H1 (cell line): ENCODE results near the gene ZSWIM4. TPM values are rescaled to one million over a fixed set of nuclear protein-coding genes. Genes with fewer than 3 reads are reported as not detected.

Source experiments
- CTCF ChIA-PET: fragments of 300-600 bp; sonication (Branson Sonifier 250); formaldehyde crosslinking; loops from one replicate; lab custom pipeline; 2021; ENCODE audit not compliant: partially characterized antibody; lab: Charles Lee
- POLR2A ChIA-PET: fragments of 300-600 bp; sonication (Branson Sonifier 250); formaldehyde crosslinking; loops from one replicate; lab custom pipeline; 2021; ENCODE audit warnings: inconsistent platforms; ENCODE audit not compliant: partially characterized antibody; lab: Charles Lee
- DNase-seq, 2 experiments: peaks; one replicate each; pipeline versions ENCODE4 v3.0.0 to v3.0.0-alpha.2; 2010 to 2022; ENCODE audit warnings: low spot score in 2 of 2, low read depth in 1 of 2, mixed read lengths in 1 of 2
- FAIRE-seq: peaks from 2 replicates; lab custom pipeline; 2011; peaks lifted over from hg19 to GRCh38; lab: Jason Lieb, UNC
- H2AFZ ChIP-seq: 2 replicates; pipeline ENCODE4 v1.8.1; 2012; ENCODE audit warnings: low read length, inconsistent platforms
- H2AK5ac ChIP-seq: 2 replicates; pipeline ENCODE4 v1.6.1; 2013; ENCODE audit warnings: low read depth, low read length
- H2BK120ac ChIP-seq: replicated peaks from 2 replicates; pipeline ENCODE3; 2013; ENCODE audit warnings: low read depth, low read length, inconsistent platforms
- H2BK12ac ChIP-seq: 2 replicates; pipeline ENCODE4 v1.6.1; 2013; ENCODE audit warnings: low read depth, low read length
- H2BK15ac ChIP-seq: 2 replicates; pipeline ENCODE4 v1.6.1; 2013; ENCODE audit warnings: low read length
- H2BK20ac ChIP-seq: 2 replicates; pipeline ENCODE4 v1.6.1; 2013; ENCODE audit warnings: low read length
- H2BK5ac ChIP-seq: 2 replicates; pipeline ENCODE4 v1.6.1; 2013; ENCODE audit warnings: low read depth, low read length
- H3K14ac ChIP-seq: 2 replicates; pipeline ENCODE4 v1.6.1; 2013; ENCODE audit warnings: inconsistent platforms; ENCODE audit not compliant: insufficient read length
- H3K18ac ChIP-seq: 2 replicates; pipeline ENCODE4 v1.6.1; 2013; ENCODE audit warnings: low read length; ENCODE audit errors: extremely low read depth
- H3K23ac ChIP-seq: 2 replicates; pipeline ENCODE4 v1.6.1; 2013; ENCODE audit warnings: inconsistent platforms; ENCODE audit not compliant: insufficient read length
- H3K23me2 ChIP-seq: 2 replicates; pipeline ENCODE4 v1.6.1; 2013; ENCODE audit warnings: low read depth, low read length
- H3K27ac ChIP-seq: 2 replicates; pipeline ENCODE4 v1.6.1; 2011; ENCODE audit warnings: low read depth, low read length, inconsistent platforms
- H3K27me3 ChIP-seq, 4 experiments: replicated peaks in 1 of 4; 1 replicate in 1 of 4; 2 replicates in 3 of 4; pipeline versions ENCODE4 v1.6.1 to v1.8.1; 2011 to 2013; ENCODE audit warnings: low read length in 3 of 4, mild to moderate bottlenecking in 3 of 4, inconsistent platforms in 2 of 4, mixed read lengths in 2 of 4, moderate library complexity in 1 of 4; ENCODE audit not compliant: control insufficient read depth in 3 of 4, insufficient read depth in 3 of 4; ENCODE audit errors: extremely low read depth in 1 of 4
- H3K36me3 ChIP-seq, 4 experiments: 2 replicates each; pipeline versions ENCODE4 v1.6.1 to v1.8.1; 2011 to 2013; ENCODE audit warnings: mild to moderate bottlenecking in 4 of 4, low read length in 3 of 4, moderate library complexity in 2 of 4, control low read depth in 1 of 4, inconsistent platforms in 1 of 4; ENCODE audit not compliant: insufficient read depth in 4 of 4, control insufficient read depth in 2 of 4
- H3K4ac ChIP-seq: replicated peaks from 2 replicates; pipeline ENCODE3; 2013; ENCODE audit warnings: low read length, low read depth, mixed read lengths, inconsistent platforms; ENCODE audit not compliant: insufficient read length
- H3K4me1 ChIP-seq, 4 experiments: replicated peaks in 1 of 4; 1 replicate in 1 of 4; 2 replicates in 3 of 4; pipeline versions ENCODE4 v1.6.1 to v1.8.1; 2011 to 2013; ENCODE audit warnings: low read length in 3 of 4, inconsistent platforms in 2 of 4, mixed read lengths in 1 of 4; ENCODE audit not compliant: insufficient read depth in 4 of 4, control insufficient read depth in 3 of 4
- H3K4me2 ChIP-seq, 2 experiments: 2 replicates each; pipeline versions ENCODE4 v1.6.1 to v1.8.1; 2011 to 2013; ENCODE audit warnings: low read depth in 2 of 2, low read length in 2 of 2, control low read depth in 1 of 2, inconsistent platforms in 1 of 2, mild to moderate bottlenecking in 1 of 2; ENCODE audit not compliant: insufficient read depth in 1 of 2
- H3K4me3 ChIP-seq, 4 experiments: fragments of 200-600, 300-600 bp in 1 of 4; sonication (generic), shearing (Covaris generic), sonication (Bioruptor Twin) in 1 of 4; 2 replicates each; pipeline versions ENCODE4 v1.5.1 to v1.8.1; 2011 to 2016; ENCODE audit warnings: low read length in 4 of 4, low read depth in 3 of 4, control low read depth in 2 of 4, inconsistent platforms in 2 of 4, mild to moderate bottlenecking in 2 of 4, mixed read lengths in 1 of 4, moderate library complexity in 1 of 4; ENCODE audit not compliant: insufficient read depth in 2 of 4; ENCODE audit errors: extremely low read depth in 1 of 4
- H3K56ac ChIP-seq: replicated peaks from 2 replicates; pipeline ENCODE3; 2013; ENCODE audit warnings: low read depth, mild to moderate bottlenecking, mixed read lengths, low read length, inconsistent platforms; ENCODE audit not compliant: insufficient read length
- H3K79me1 ChIP-seq: 2 replicates; pipeline ENCODE4 v1.6.1; 2013; ENCODE audit warnings: low read depth, low read length, control low read depth
- H3K79me2 ChIP-seq, 2 experiments: 2 replicates each; pipeline versions ENCODE4 v1.6.1 to v1.8.1; 2012 to 2013; ENCODE audit warnings: low read length in 2 of 2, mild to moderate bottlenecking in 2 of 2, inconsistent platforms in 1 of 2; ENCODE audit not compliant: insufficient read depth in 2 of 2, control insufficient read depth in 1 of 2
- H3K9ac ChIP-seq, 4 experiments: replicated peaks in 1 of 4; 1 replicate in 1 of 4; 2 replicates in 3 of 4; pipeline versions ENCODE4 v1.6.1 to v1.8.1; 2011 to 2013; ENCODE audit warnings: low read depth in 3 of 4, low read length in 3 of 4, control low read depth in 2 of 4, mild to moderate bottlenecking in 2 of 4, moderate library complexity in 2 of 4, inconsistent platforms in 1 of 4; ENCODE audit errors: extremely low read depth in 1 of 4
- H3K9me3 ChIP-seq, 2 experiments: 2 replicates each; pipeline versions ENCODE4 v1.6.1 to v1.8.1; 2012 to 2013; ENCODE audit warnings: mild to moderate bottlenecking in 2 of 2, moderate library complexity in 2 of 2, control low read depth in 1 of 2, inconsistent platforms in 1 of 2, low read depth in 1 of 2, low read length in 1 of 2, mixed read lengths in 1 of 2; ENCODE audit not compliant: insufficient read depth in 2 of 2
- H4K20me1 ChIP-seq, 2 experiments: replicated peaks in 1 of 2; 2 replicates each; pipeline versions ENCODE3 to v1.8.1; 2011 to 2013; ENCODE audit warnings: inconsistent platforms in 2 of 2, low read length in 2 of 2, mild to moderate bottlenecking in 1 of 2; ENCODE audit not compliant: insufficient read depth in 2 of 2, control insufficient read depth in 1 of 2
- H4K5ac ChIP-seq: 2 replicates; pipeline ENCODE4 v1.6.1; 2013; ENCODE audit warnings: low read length, low read depth, mixed read lengths, inconsistent platforms; ENCODE audit not compliant: insufficient read length
- H4K8ac ChIP-seq: 2 replicates; pipeline ENCODE4 v1.8.0; 2013; ENCODE audit warnings: mild to moderate bottlenecking, moderate library complexity, low read length, inconsistent platforms; ENCODE audit not compliant: insufficient read depth; ENCODE audit errors: extremely low read depth
- H4K91ac ChIP-seq: replicated peaks from 2 replicates; pipeline ENCODE3; 2013; ENCODE audit warnings: low read length, mixed read lengths, inconsistent platforms; ENCODE audit not compliant: insufficient read length
- ATF2 ChIP-seq: IDR thresholded peaks from 2 replicates; pipeline ENCODE4 v1.6.1; 2012; ENCODE audit warnings: low read length, inconsistent platforms
- ATF3 ChIP-seq: IDR thresholded peaks from 2 replicates; pipeline ENCODE4 v1.6.1; 2011; ENCODE audit warnings: low read depth, mild to moderate bottlenecking, low read length; ENCODE audit not compliant: insufficient read depth
- FOSL1 ChIP-seq: IDR thresholded peaks from 2 replicates; pipeline ENCODE4 v1.6.1; 2011; ENCODE audit warnings: mild to moderate bottlenecking, low read depth, low read length, moderate library complexity; ENCODE audit not compliant: insufficient read depth
- GTF2F1 ChIP-seq: IDR thresholded peaks from 2 replicates; pipeline ENCODE4 v1.6.1; 2012; ENCODE audit warnings: low read depth, low read length, improper control_type of control experiment, borderline replicate concordance
- POU5F1 ChIP-seq: IDR thresholded peaks from 2 replicates; pipeline ENCODE4 v1.6.1; 2011; ENCODE audit warnings: low read depth, mild to moderate bottlenecking, low read length, moderate library complexity
- RNF2 ChIP-seq: fragments of 200-900, 300-1000 bp; sonication (generic); IDR thresholded peaks from 2 replicates; pipeline ENCODE4 v1.7.1; 2016; ENCODE audit warnings: borderline replicate concordance, low read depth, mild to moderate bottlenecking, antibody characterized with exemption, low read length; ENCODE audit not compliant: poor library complexity, severe bottlenecking; ENCODE audit errors: missing control alignments
- SIRT6 ChIP-seq: IDR thresholded peaks from one replicate; pipeline ENCODE4 v1.7.1; 2012; ENCODE audit warnings: low read length, inconsistent platforms
- SUZ12 ChIP-seq: fragments of 200-600 bp; sonication (generic); IDR thresholded peaks from 2 replicates; pipeline ENCODE4 v1.6.1; 2012; ENCODE audit warnings: mild to moderate bottlenecking, inconsistent platforms, low read length, moderate library complexity, mixed read lengths
- WGBS, 2 experiments: shearing (Covaris generic) in 1 of 2; methylation state at CpG; one replicate each; pipeline versions ENCODE4 v1.1.6 to v1.1.7; 2013 to 2015; ENCODE audit warnings: low lambda C conversion rate in 2 of 2, mixed read lengths in 2 of 2, inconsistent platforms in 1 of 2, low coverage in 1 of 2, missing lambda C conversion rate in 1 of 2; ENCODE audit not compliant: insufficient replicate concordance in 2 of 2, insufficient coverage in 1 of 2, insufficient read length in 1 of 2; ENCODE audit errors: extremely low coverage in 1 of 2, missing lambda C conversion rate in 1 of 2; 5-methylcytosine and 5-hydroxymethylcytosine counted together
- polyA plus RNA-seq, 7 experiments: library from polyadenylated mRNA; depleted of rRNA in 3 of 7; stranded (reverse) in 5 of 7; unstranded in 2 of 7; fragments of >200 nt in 5 of 7; fragments of 200-250 nt in 2 of 7; gene quantifications; 1 replicate in 5 of 7; 2 replicates in 1 of 7; 4 replicates in 1 of 7; pipeline versions ENCODE4 v1.2.1 to v1.2.3, GENCODE V29; 2011 to 2013; ENCODE audit warnings: missing spikeins in 2 of 7, mixed read lengths in 2 of 7
- total RNA-seq: library from RNA; stranded (reverse); fragmentation: NEBNext Ultra II Directional; extraction: Animal tissue kit (Norgen Biotek cat#: 25700); gene quantifications from 2 replicates; pipeline ENCODE4 v1.2.1, GENCODE V29; 2021

The ZSWIM4 gene
- total and polyA plus RNA-seq, 2 of the 8 experiments (the other 6 are each of a cell fraction or from before 2014, with no cell fraction given), result 12.2 to 31.1 TPM

GRCh38 chr19:13817615-13818371, 22.6 kb downstream of the ZSWIM4 start:
- H2BK20ac ChIP-seq, result no peak overlapping the region
- no peak overlapping the region for H2BK120ac ChIP-seq
- H3K23me2 ChIP-seq, result peaks cover 7% of the 10 kb centered on the region; the same call in 1 of the 2 replicates
- H3K4me1 ChIP-seq, result peaks cover 0 to 5% (median 4%) of the 10 kb centered on the region in 4 experiments; a peak in 5 of 7 replicates
- H4K91ac ChIP-seq, result peak overlapping the region; percentile 88
- H3K9me3 ChIP-seq, result no peaks in the 10 kb centered on the region
- H2AK5ac ChIP-seq, result 0 out of 2 replicates have a peak overlapping the region, but pooled peaks have one; percentile 39
- 0 out of 2 replicates have a peak overlapping the region, but pooled peaks have one; percentile 1 for H2BK15ac ChIP-seq
- H2AFZ ChIP-seq, result peak overlapping the region; percentile 38; the same call in 1 of the 2 replicates
- H3K18ac ChIP-seq, result peak overlapping the region; percentile 52
- peak overlapping the region; percentile 49 to 75 (median 58) for H3K4me3 ChIP-seq
- H3K14ac ChIP-seq, result no peak overlapping the region
- H3K79me1 ChIP-seq, result peaks cover 3% of the 10 kb centered on the region; the same call in 1 of the 2 replicates
- peak; percentile 93 to 98 for DNase-seq
- H3K79me2 ChIP-seq, result no peaks in the 10 kb centered on the region
- CTCF ChIA-PET, result interaction anchor here (0.7 to 3.8 kb wide), 13 partner anchors 8 to 267 kb away, joined by 3 to 20 read pairs (median 4); no protein-coding TSS in a partner anchor
- no peak overlapping the region for H3K23ac ChIP-seq
- peak overlapping the region; percentile 63 to 84 (median 72) for H3K9ac ChIP-seq
- H3K27me3 ChIP-seq, result no peaks in the 10 kb centered on the region
- H3K4me2 ChIP-seq, result peak overlapping the region; percentile 70 to 100
- peak overlapping the region; percentile 91; the same call in 1 of the 2 replicates for H4K8ac ChIP-seq
- peak overlapping the region; percentile 52 for H2BK5ac ChIP-seq
- H3K27ac ChIP-seq, result peak overlapping the region; percentile 93
- POLR2A ChIA-PET, result interaction anchor here (0.6 to 7.7 kb wide), 16 partner anchors 9 to 44 kb away, joined by 3 to 55 read pairs (median 6); partner anchors contain the start of genes C19orf53 and ZSWIM4
- peaks cover 4 to 34% (median 13%) of the 10 kb centered on the region in 4 experiments for H3K36me3 ChIP-seq
- peak overlapping the region; percentile 60 for H3K4ac ChIP-seq
- H3K56ac ChIP-seq, result peak overlapping the region; percentile 84
- H4K20me1 ChIP-seq, result peaks cover 0 to 2% of the 10 kb centered on the region in 2 experiments
- peak; percentile 80 for FAIRE-seq
- WGBS, 2 experiments, result 3% methylated on average over 30 of the region's 35 CpGs; no CpG with 5 or more reads in 1 of the 2 experiments
- H2BK12ac ChIP-seq, result peak overlapping the region; percentile 90; the same call in 1 of the 2 replicates
- H4K5ac ChIP-seq, result peak overlapping the region; percentile 89
- TF ChIP-seq SUZ12 (no peak), FOSL1 (no peak), POU5F1 (no peak), SIRT6 (no peak), RNF2 (no peak), ATF3 (no peak), GTF2F1 (no peak), ATF2 (no peak)
